Liver (tissue), 3 donors: Measurements from ENCODE around the gene RGS17.

Experiments used
- ATF3 ChIP-seq: IDR thresholded peaks from 2 replicates; pipeline ENCODE4 v1.6.1; 2016; ENCODE audit warnings: antibody characterized with exemption
- CTCF ChIP-seq: fragments of 150-350 bp; IDR thresholded peaks from 2 replicates; pipeline ENCODE4 v1.5.1; 2017; ENCODE audit warnings: improper control_type of control experiment, low read depth, low read length; ENCODE audit not compliant: missing input control
- FOXA2 ChIP-seq: IDR thresholded peaks from 2 replicates; pipeline ENCODE4 v1.6.1; 2016; ENCODE audit warnings: antibody characterized with exemption
- MAX ChIP-seq: IDR thresholded peaks from 2 replicates; pipeline ENCODE4 v1.6.1; 2016; ENCODE audit warnings: antibody characterized with exemption
- NR2F2 ChIP-seq: IDR thresholded peaks from 2 replicates; pipeline ENCODE4 v1.6.1; 2016; ENCODE audit warnings: antibody characterized with exemption
- RAD21 ChIP-seq, 2 donors: IDR thresholded peaks; 2 replicates each; pipeline ENCODE4 v1.6.1; 2016; ENCODE audit warnings: antibody characterized with exemption in 2 of 2, mild to moderate bottlenecking in 2 of 2
- REST ChIP-seq: IDR thresholded peaks from 2 replicates; pipeline ENCODE4 v1.6.1; 2016; ENCODE audit warnings: antibody characterized with exemption, mild to moderate bottlenecking
- RXRA ChIP-seq, 2 donors: IDR thresholded peaks; 2 replicates each; pipeline ENCODE4 v1.6.1; 2017 to 2018; ENCODE audit warnings: antibody characterized with exemption in 2 of 2, mild to moderate bottlenecking in 1 of 2
- donor health status: healthy.
- donor health status: healthy.

- TF ChIP-seq CTCF: no peak
- no peak for TF ChIP-seq MAX
- no peak for TF ChIP-seq RAD21 (IDR thresholded peaks at IDR 0.05)
- no peak for TF ChIP-seq FOXA2
- no peak for TF ChIP-seq ATF3
- no peak for TF ChIP-seq RXRA (IDR thresholded peaks at IDR 0.05)
- TF ChIP-seq REST: no peak
- TF ChIP-seq NR2F2: no peak
These were observed 4.6 kb upstream of the RGS17 start for GRCh38 chr6:153135681-153136080.
